HCT116 (cell line): Measurements from ENCODE around the gene PBXIP1. TPM values are rescaled to one million over a fixed set of nuclear protein-coding genes. Genes with fewer than 3 reads are reported as not detected.

Experiments used
- ATAC-seq: fragments of 200-7000 bp; cut with Tn5 transposase; 2 replicates; pipeline ENCODE4 v1.9.1; 2020; ENCODE audit warnings: mild to moderate bottlenecking, moderate library complexity
- BruUV-seq: library from RNA; stranded (reverse); fragments of 400-500 nt; replicated peaks from 2 replicates; lab custom pipeline; 2021; lab: Mats Ljungman, UMichigan
- CTCF ChIA-PET: fragments of 300-600 bp; sonication (Branson Sonifier 250); formaldehyde crosslinking; loops from one replicate; lab custom pipeline; 2021; ENCODE audit warnings: antibody characterized with exemption; lab: Charles Lee
- POLR2A ChIA-PET: fragments of 300-600, 350-600 bp; sonication (Branson Sonifier 250); formaldehyde crosslinking; loops from one replicate; lab custom pipeline; 2021; ENCODE audit warnings: antibody characterized with exemption; lab: Charles Lee
- RAD21 ChIA-PET, 2 experiments: fragments of 300-600 bp; sonication (Branson Sonifier 250); formaldehyde crosslinking; loops; one replicate each; lab custom pipeline; 2023; ENCODE audit warnings: low total read pairs in 2 of 2; ENCODE audit not compliant: uncharacterized antibody in 2 of 2, unreplicated experiment in 2 of 2, low non-redundant PET in 1 of 2; lab: Charles Lee
- DNase-seq: peaks from one replicate; pipeline ENCODE4 v3.0.0-alpha.2; 2010; ENCODE audit warnings: low read depth, low spot score
- H2AFZ ChIP-seq: fragments of 200-600 bp; shearing (Covaris generic), sonication (generic); 2 replicates; pipeline ENCODE4 v1.6.1; 2017; ENCODE audit warnings: low read depth, mixed run types, mixed read lengths, antibody characterized with exemption, low read length; ENCODE audit not compliant: poor library complexity, severe bottlenecking
- H3K27ac ChIP-seq: 2 replicates; pipeline ENCODE4 v1.5.1; 2012; ENCODE audit warnings: low read depth, low read length
- H3K27me3 ChIP-seq: fragments of 200-600 bp; sonication (generic); 2 replicates; pipeline ENCODE4 v1.6.1; 2016; ENCODE audit warnings: mixed run types, low read length, mixed read lengths; ENCODE audit not compliant: insufficient read depth
- H3K36me3 ChIP-seq, 2 experiments: fragments of 200-500 bp in 1 of 2; fragments of 200-600 bp in 1 of 2; sonication (Bioruptor generic) in 1 of 2; sonication (generic) in 1 of 2; 2 replicates each; pipeline versions ENCODE4 v1.5.1 to v1.6.1; 2014 to 2016; ENCODE audit warnings: low read length in 2 of 2, inconsistent platforms in 1 of 2, mixed read lengths in 1 of 2, mixed run types in 1 of 2; ENCODE audit not compliant: insufficient read depth in 2 of 2, control insufficient read depth in 1 of 2
- H3K4me1 ChIP-seq, 2 experiments: fragments of 200-600 bp in 1 of 2; sonication (generic) in 1 of 2; 2 replicates each; pipeline versions ENCODE4 v1.5.1 to v1.6.1; 2012 to 2017; ENCODE audit warnings: low read length in 2 of 2, inconsistent platforms in 1 of 2, mild to moderate bottlenecking in 1 of 2, mixed read lengths in 1 of 2, mixed run types in 1 of 2, moderate library complexity in 1 of 2; ENCODE audit not compliant: insufficient read depth in 2 of 2, control insufficient read depth in 1 of 2
- H3K4me2 ChIP-seq: fragments of 200-600 bp; sonication (generic); 2 replicates; pipeline ENCODE4 v1.6.1; 2017; ENCODE audit warnings: mixed run types, low read length, mixed read lengths
- H3K4me3 ChIP-seq, 2 experiments: fragments of 200-600 bp in 1 of 2; sonication (generic) in 1 of 2; replicated peaks in 1 of 2; 2 replicates each; pipeline ENCODE4 v1.5.1; 2011 to 2016; ENCODE audit warnings: low read length in 2 of 2, control low read depth in 1 of 2, low read depth in 1 of 2, mild to moderate bottlenecking in 1 of 2, mixed read lengths in 1 of 2, mixed run types in 1 of 2
- H3K79me2 ChIP-seq: fragments of 200-600 bp; sonication (generic); 2 replicates; pipeline ENCODE4 v1.6.1; 2017; ENCODE audit warnings: mild to moderate bottlenecking, mixed run types, low read length, moderate library complexity, mixed read lengths; ENCODE audit not compliant: insufficient read depth
- H3K9ac ChIP-seq: fragments of 200-600 bp; sonication (generic); 2 replicates; pipeline ENCODE4 v1.6.1; 2016; ENCODE audit warnings: low read length, mixed read lengths
- H3K9me2 ChIP-seq: fragments of 200-600 bp; sonication (generic), shearing (Covaris generic); 2 replicates; pipeline ENCODE4 v1.6.1; 2017; ENCODE audit warnings: mixed run types, mild to moderate bottlenecking, moderate library complexity; ENCODE audit not compliant: insufficient read depth
- H3K9me3 ChIP-seq, 2 experiments: fragments of 200-500 bp in 1 of 2; fragments of 200-600 bp in 1 of 2; sonication (Bioruptor generic) in 1 of 2; sonication (generic) in 1 of 2; 2 replicates each; pipeline ENCODE4 v1.6.1; 2014 to 2017; ENCODE audit warnings: low read length in 2 of 2, mixed read lengths in 2 of 2, inconsistent platforms in 1 of 2, low read depth in 1 of 2, mild to moderate bottlenecking in 1 of 2, mixed run types in 1 of 2, moderate library complexity in 1 of 2; ENCODE audit not compliant: control insufficient read depth in 1 of 2, insufficient read depth in 1 of 2
- H4K20me1 ChIP-seq: fragments of 200-600 bp; sonication (generic), shearing (Covaris generic); 2 replicates; pipeline ENCODE4 v1.6.1; 2017; ENCODE audit warnings: mixed run types, mild to moderate bottlenecking, moderate library complexity; ENCODE audit not compliant: insufficient read depth
- CBX3 ChIP-seq: IDR thresholded peaks from 2 replicates; pipeline ENCODE4 v1.6.1; 2012; ENCODE audit warnings: low read depth
- CEBPB ChIP-seq: IDR thresholded peaks from 2 replicates; pipeline ENCODE4 v1.6.1; 2012; ENCODE audit warnings: low read depth
- EGR1 ChIP-seq: IDR thresholded peaks from 2 replicates; pipeline ENCODE4 v1.6.1; 2012; ENCODE audit warnings: low read depth
- ELF1 ChIP-seq: IDR thresholded peaks from 2 replicates; pipeline ENCODE4 v1.6.1; 2012; ENCODE audit warnings: low read depth, borderline replicate concordance
- EZH2 ChIP-seq: fragments of 200-600 bp; sonication (generic); IDR thresholded peaks from 2 replicates; pipeline ENCODE4 v1.6.1; 2017; ENCODE audit warnings: antibody characterized with exemption, mixed run types
- FOSL1 ChIP-seq: IDR thresholded peaks from 2 replicates; pipeline ENCODE4 v1.6.1; 2012; ENCODE audit warnings: low read depth
- JUND ChIP-seq: IDR thresholded peaks from 2 replicates; pipeline ENCODE4 v1.6.1; 2012
- POLR2AphosphoS5 ChIP-seq: IDR thresholded peaks from 2 replicates; pipeline ENCODE4 v1.6.1; 2011; ENCODE audit warnings: mild to moderate bottlenecking, low read depth, low read length, moderate library complexity
- RAD21 ChIP-seq: IDR thresholded peaks from 2 replicates; pipeline ENCODE4 v1.6.1; 2012; ENCODE audit warnings: low read depth, mild to moderate bottlenecking
- SIN3A ChIP-seq: IDR thresholded peaks from 2 replicates; pipeline ENCODE4 v1.6.1; 2012; ENCODE audit warnings: low read depth
- SP1 ChIP-seq: IDR thresholded peaks from 2 replicates; pipeline ENCODE4 v1.6.1; 2012; ENCODE audit warnings: low read depth
- SRF ChIP-seq: IDR thresholded peaks from 2 replicates; pipeline ENCODE4 v1.6.1; 2012; ENCODE audit warnings: low read depth
- TCF7L2 ChIP-seq: IDR thresholded peaks from 2 replicates; pipeline ENCODE4 v1.7.0; 2011; ENCODE audit warnings: borderline replicate concordance, inconsistent platforms; ENCODE audit not compliant: insufficient read depth, insufficient read length; ENCODE audit errors: extremely low read depth
- ZBTB33 ChIP-seq: IDR thresholded peaks from 2 replicates; pipeline ENCODE4 v1.6.1; 2011; ENCODE audit warnings: mild to moderate bottlenecking, low read length, moderate library complexity; ENCODE audit not compliant: insufficient replicate concordance; ENCODE audit errors: extremely low read depth
- ZFX ChIP-seq: fragments of 450-650 bp; IDR thresholded peaks from 2 replicates; pipeline ENCODE4 v1.6.1; 2017
- ZNF274 ChIP-seq: fragments of 200-500 bp; sonication (Bioruptor generic); IDR thresholded peaks from 2 replicates; pipeline ENCODE4 v1.6.1; 2014; ENCODE audit warnings: mild to moderate bottlenecking, low read depth, low read length, inconsistent platforms
- intact Hi-C: fragments of 100-400 bp; cut with micrococcal nuclease; formaldehyde crosslinking; loops from 2 replicates; pipeline ENCODE4 v1.10.0; 2022
- total RNA-seq: library from RNA; stranded (reverse); gene quantifications from one replicate; pipeline ENCODE4 v1.2.1, GENCODE V29; 2021; ENCODE audit not compliant: unreplicated experiment
- TF ChIP-seq, protein P1 (sequence below): IDR thresholded peaks from 2 replicates; pipeline ENCODE4 v1.6.1; 2012
- TF ChIP-seq, protein P2 (sequence below): IDR thresholded peaks from 2 replicates; pipeline ENCODE4 v1.6.1; 2012

Gene PBXIP1
- total RNA-seq, 1 experiment from 2014 or later = 12.6 TPM

DNA sequence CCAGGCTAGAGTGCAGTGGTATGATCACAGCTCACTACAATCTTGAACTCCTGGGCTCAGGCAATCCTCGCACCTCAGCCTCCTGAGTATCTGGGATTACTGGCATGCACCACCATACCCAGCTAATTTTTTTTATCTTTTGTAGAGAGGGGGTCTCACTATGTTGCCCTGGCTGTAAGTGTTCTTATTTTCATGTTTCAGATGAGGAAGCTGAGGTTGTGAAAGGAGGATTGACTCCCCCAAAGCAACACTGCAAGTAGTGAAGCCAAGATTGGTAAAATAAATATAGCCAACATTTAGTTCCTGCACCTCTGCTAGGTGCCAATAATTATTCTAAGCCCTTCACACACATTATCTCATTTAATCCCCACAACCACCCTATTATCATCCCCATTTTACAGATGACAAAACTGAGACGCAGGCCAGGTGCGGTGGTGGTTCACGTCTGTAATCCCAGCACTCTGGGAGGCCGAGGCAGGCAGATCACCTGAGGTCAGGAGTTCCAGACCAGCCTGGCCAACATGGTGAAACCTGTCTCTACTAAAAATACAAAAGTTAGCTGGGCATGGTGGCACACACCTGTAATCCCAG is 21.4 kb downstream of the PBXIP1 start:
- ChIA-PET CTCF (interaction anchor here (0.7 kb wide), 1 partner anchor 130 kb away, joined by 3 read pairs; no protein-coding TSS in a partner anchor), POLR2A (interaction anchor here (1.1 kb wide), 1 partner anchor 9 kb away, joined by 4 read pairs; no protein-coding TSS in a partner anchor), RAD21 (no interaction called here)
- no peak overlapping the region for H3K9ac ChIP-seq
- DNase-seq (no peak), ATAC-seq (no peak)
- no peaks in the 10 kb centered on the region for H3K9me3 ChIP-seq
- H3K4me2 ChIP-seq = no peak overlapping the region
- no TSS peak for BruUV-seq
- H3K79me2 ChIP-seq = no peaks in the 10 kb centered on the region
- intact Hi-C loops = no loop called here
- no peaks in the 10 kb centered on the region for H3K27me3 ChIP-seq
- no peak for TF ChIP-seq SIN3A
- H3K36me3 ChIP-seq = no peaks in the 10 kb centered on the region
- no peaks in the 10 kb centered on the region for H4K20me1 ChIP-seq
- H3K4me1 ChIP-seq = peaks cover 30 to 58% of the 10 kb centered on the region in 2 experiments
- no peaks in the 10 kb centered on the region for H3K9me2 ChIP-seq
- H3K27ac ChIP-seq = no peak overlapping the region
- no peak overlapping the region for H2AFZ ChIP-seq
- no peak overlapping the region for H3K4me3 ChIP-seq

DNA sequence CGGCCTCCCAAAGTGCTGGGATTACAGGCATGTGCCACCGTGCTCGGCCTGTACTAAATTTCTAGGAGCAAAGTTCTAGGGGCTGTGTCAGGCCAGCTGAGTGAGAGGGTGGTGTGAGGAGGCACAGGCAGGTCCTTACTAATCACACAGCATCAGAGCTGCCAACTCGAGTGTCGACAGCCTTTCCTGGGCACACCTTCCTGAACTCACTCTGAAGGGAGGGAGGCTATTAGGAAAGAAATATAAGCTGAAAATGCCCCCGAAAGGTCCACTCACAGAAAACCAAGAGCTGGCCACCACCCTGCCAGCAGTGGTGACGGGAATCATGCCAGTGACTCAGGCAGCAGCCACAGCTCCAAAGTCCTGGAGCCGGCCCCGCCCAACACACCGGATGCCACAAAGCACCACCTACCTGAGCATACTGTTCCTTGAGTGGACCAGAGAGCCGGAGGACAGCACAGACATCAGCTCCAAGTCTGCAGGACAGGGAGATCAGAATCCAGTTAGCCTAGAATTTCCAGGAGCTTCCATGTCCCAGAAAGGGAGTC is 23.9 kb downstream of the PBXIP1 start:
- ChIA-PET RAD21 (interaction anchor here (0.8 to 1.4 kb wide), 2 partner anchors 54 to 263 kb away, joined by 4 read pairs; no protein-coding TSS in a partner anchor), CTCF (interaction anchor here (1.0 to 1.6 kb wide), 5 partner anchors 54 to 372 kb away, joined by 3 to 8 read pairs (median 3); no protein-coding TSS in a partner anchor), POLR2A (interaction anchor here (0.7 to 1.6 kb wide), 8 partner anchors 9 to 119 kb away, joined by 3 to 6 read pairs (median 3); partner anchors contain the start of genes ADAM15, CKS1B, KCNN3 and PYGO2)
- Histone ChIP-seq H3K9me2 (no peaks in the 10 kb centered on the region), H3K9ac (peak overlapping the region; percentile 41), H3K79me2 (no peaks in the 10 kb centered on the region), H3K4me2 (peak overlapping the region; percentile 63), H4K20me1 (no peaks in the 10 kb centered on the region), H3K4me3 (peak overlapping the region; percentile 16 to 21), H3K4me1 (peaks cover 20 to 38% of the 10 kb centered on the region in 2 experiments), H3K36me3 (0 out of 4 replicates have a peak, but pooled peaks cover 0 to 3% of the 10 kb centered on the region in 2 experiments), H3K27me3 (no peaks in the 10 kb centered on the region), H2AFZ (peak overlapping the region; percentile 10), H3K27ac (peak overlapping the region; percentile 50), H3K9me3 (no peaks in the 10 kb centered on the region)
- ATAC-seq (peak; percentile 81), DNase-seq (peak; percentile 72)
- intact Hi-C loops = no loop called here
- no TSS peak for BruUV-seq
- TF ChIP-seq TCF7L2 (peak; percentile 22), JUND (no peak), SIN3A (no peak), EZH2 (no peak), FOSL1 (no peak), ZNF274 (no peak), EGR1 (no peak), ZFX (no peak), POLR2AphosphoS5 (peak; percentile 88), SP1 (no peak), RAD21 (no peak), ZBTB33 (no peak), CBX3 (no peak), ELF1 (no peak), SRF (no peak), CEBPB (no peak)
- TF ChIP-seq, protein P1, sequence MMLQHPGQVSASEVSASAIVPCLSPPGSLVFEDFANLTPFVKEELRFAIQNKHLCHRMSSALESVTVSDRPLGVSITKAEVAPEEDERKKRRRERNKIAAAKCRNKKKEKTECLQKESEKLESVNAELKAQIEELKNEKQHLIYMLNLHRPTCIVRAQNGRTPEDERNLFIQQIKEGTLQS = no peak
- TF ChIP-seq, protein P2, sequence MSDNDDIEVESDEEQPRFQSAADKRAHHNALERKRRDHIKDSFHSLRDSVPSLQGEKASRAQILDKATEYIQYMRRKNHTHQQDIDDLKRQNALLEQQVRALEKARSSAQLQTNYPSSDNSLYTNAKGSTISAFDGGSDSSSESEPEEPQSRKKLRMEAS = no peak
